Gastrocnemius medialis (tissue), 4 donors: ENCODE results near the gene METTL9. TPM values are rescaled to one million over a fixed set of nuclear protein-coding genes. Genes with fewer than 3 reads are reported as not detected.
"Not testable (repeated sequence)": the region's sequence is repeated elsewhere in the genome, so short reads cannot be mapped to it uniquely, and the experiment has no call there.

Source experiments
- ATAC-seq, 2 donors: fragments of 150-250 bp; one replicate each; pipeline ENCODE4 v1.9.1; 2016
- DNase-seq, 2 donors: peaks; one replicate each; pipeline ENCODE4 v3.0.0-alpha.2; 2019
- H3K27ac ChIP-seq, 4 donors: fragments of 200-600 bp; sonication (generic); 1 replicate in 1 of 4; 2 replicates in 3 of 4; pipeline ENCODE4 v1.5.1; 2016 to 2018; ENCODE audit warnings: mild to moderate bottlenecking in 2 of 4, moderate library complexity in 1 of 4
- H3K27me3 ChIP-seq, 3 donors: fragments of 200-600 bp; sonication (generic) in 2 of 3; 1 replicate in 1 of 3; 2 replicates in 2 of 3; pipeline versions ENCODE4 v1.5.1 to v1.6.0; 2016 to 2019; ENCODE audit warnings: mild to moderate bottlenecking in 1 of 3, moderate library complexity in 1 of 3
- H3K36me3 ChIP-seq, 2 donors: fragments of 200-600 bp; sonication (generic) in 1 of 2; one replicate each; pipeline ENCODE4 v1.5.1; 2017 to 2018
- H3K4me1 ChIP-seq, 2 donors: fragments of 200-600 bp; sonication (generic) in 1 of 2; one replicate each; pipeline ENCODE4 v1.5.1; 2016 to 2017; ENCODE audit warnings: mild to moderate bottlenecking in 2 of 2
- H3K4me3 ChIP-seq, 4 donors: fragments of 200-600 bp; sonication (generic) in 3 of 4; 1 replicate in 1 of 4; 2 replicates in 3 of 4; pipeline ENCODE4 v1.5.1; 2016 to 2019; ENCODE audit warnings: mild to moderate bottlenecking in 2 of 4
- H3K9me3 ChIP-seq, 3 donors: fragments of 200-600 bp; sonication (generic) in 2 of 3; 1 replicate in 1 of 3; 2 replicates in 2 of 3; pipeline ENCODE4 v1.5.1; 2016 to 2019
- POLR2A ChIP-seq, 2 donors: fragments of 450-650 bp; IDR thresholded peaks; one replicate each; pipeline ENCODE4 v1.6.1; 2017; ENCODE audit warnings: antibody characterized with exemption in 2 of 2, mild to moderate bottlenecking in 2 of 2, moderate library complexity in 2 of 2
- in situ Hi-C, 4 donors: fragments of 200-750 bp; cut with MboI; loops; one replicate each; pipeline versions ENCODE4 v1.15.0 to v1.8.0; 2017; ENCODE audit warnings: low sequenced_read_pairs in 4 of 4
- intact Hi-C: fragments of 100-400 bp; cut with DNase I; formaldehyde crosslinking; loops from one replicate; pipeline ENCODE4 v1.15.1; 2023; ENCODE audit warnings: low total_unique reads
- total RNA-seq, 4 donors: library from RNA; depleted of rRNA; stranded (reverse); fragments of >200 nt; gene quantifications; one replicate each; pipeline versions ENCODE4 v1.1.0 to v1.2.3, GENCODE V29; 2016
- TF ChIP-seq, protein P1 (sequence below), 5 experiments: fragments of 450-650 bp in 3 of 5; fragments of 200-600 bp in 2 of 5; sonication (generic) in 2 of 5; IDR thresholded peaks in 4 of 5; conservative IDR thresholded peaks in 1 of 5; 1 replicate in 4 of 5; 2 replicates in 1 of 5; pipeline ENCODE4 v1.5.1; 2016 to 2019; ENCODE audit warnings: antibody characterized with exemption in 5 of 5, mild to moderate bottlenecking in 3 of 5, moderate library complexity in 3 of 5

The METTL9 gene
- total RNA-seq, 4 donors from 2014 or later: 87.2 to 109 (median 96.8) TPM

DNA sequence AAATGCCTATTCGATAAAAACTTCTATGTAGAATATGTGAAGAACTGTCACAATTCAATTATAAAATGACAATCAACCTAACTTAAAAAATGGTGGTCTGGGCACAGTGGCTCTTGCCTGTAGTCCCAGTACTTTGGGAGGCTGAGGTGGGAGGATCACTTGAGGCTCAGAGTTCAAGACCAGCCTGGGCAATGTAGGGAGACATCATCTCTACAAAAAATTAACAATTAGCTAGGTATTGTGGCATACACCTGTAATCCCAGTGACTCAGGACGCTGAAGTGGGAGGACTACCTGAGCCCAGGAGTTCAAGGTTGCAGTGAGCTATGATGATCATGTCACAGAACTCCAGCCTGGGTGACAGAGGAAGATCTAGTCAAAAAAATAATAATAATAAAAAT is 18.6 kb upstream of the METTL9 start:
- Histone ChIP-seq H3K9me3 (no peaks in the 10 kb centered on the region), H3K27ac (no peak overlapping the region), H3K27me3 (no peaks in the 10 kb centered on the region), H3K36me3 (no peaks in the 10 kb centered on the region), H3K4me1 (no peaks in the 10 kb centered on the region), H3K4me3 (no peak overlapping the region)
- ATAC-seq: no peak
- no peak for DNase-seq
- TF ChIP-seq, protein P1, sequence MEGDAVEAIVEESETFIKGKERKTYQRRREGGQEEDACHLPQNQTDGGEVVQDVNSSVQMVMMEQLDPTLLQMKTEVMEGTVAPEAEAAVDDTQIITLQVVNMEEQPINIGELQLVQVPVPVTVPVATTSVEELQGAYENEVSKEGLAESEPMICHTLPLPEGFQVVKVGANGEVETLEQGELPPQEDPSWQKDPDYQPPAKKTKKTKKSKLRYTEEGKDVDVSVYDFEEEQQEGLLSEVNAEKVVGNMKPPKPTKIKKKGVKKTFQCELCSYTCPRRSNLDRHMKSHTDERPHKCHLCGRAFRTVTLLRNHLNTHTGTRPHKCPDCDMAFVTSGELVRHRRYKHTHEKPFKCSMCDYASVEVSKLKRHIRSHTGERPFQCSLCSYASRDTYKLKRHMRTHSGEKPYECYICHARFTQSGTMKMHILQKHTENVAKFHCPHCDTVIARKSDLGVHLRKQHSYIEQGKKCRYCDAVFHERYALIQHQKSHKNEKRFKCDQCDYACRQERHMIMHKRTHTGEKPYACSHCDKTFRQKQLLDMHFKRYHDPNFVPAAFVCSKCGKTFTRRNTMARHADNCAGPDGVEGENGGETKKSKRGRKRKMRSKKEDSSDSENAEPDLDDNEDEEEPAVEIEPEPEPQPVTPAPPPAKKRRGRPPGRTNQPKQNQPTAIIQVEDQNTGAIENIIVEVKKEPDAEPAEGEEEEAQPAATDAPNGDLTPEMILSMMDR (IDR thresholded peaks at IDR 0.05 in 4 of 5, conservative IDR thresholded peaks at IDR 0.05 in 1 of 5): no peak
- no peak for TF ChIP-seq POLR2A (IDR thresholded peaks at IDR 0.05)
- in situ Hi-C loops (loop anchor here (5.0 to 25.0 kb wide), 6 partner anchors 54 to 1116 kb away; no protein-coding TSS in a partner anchor), intact Hi-C loops (no loop called here)

DNA sequence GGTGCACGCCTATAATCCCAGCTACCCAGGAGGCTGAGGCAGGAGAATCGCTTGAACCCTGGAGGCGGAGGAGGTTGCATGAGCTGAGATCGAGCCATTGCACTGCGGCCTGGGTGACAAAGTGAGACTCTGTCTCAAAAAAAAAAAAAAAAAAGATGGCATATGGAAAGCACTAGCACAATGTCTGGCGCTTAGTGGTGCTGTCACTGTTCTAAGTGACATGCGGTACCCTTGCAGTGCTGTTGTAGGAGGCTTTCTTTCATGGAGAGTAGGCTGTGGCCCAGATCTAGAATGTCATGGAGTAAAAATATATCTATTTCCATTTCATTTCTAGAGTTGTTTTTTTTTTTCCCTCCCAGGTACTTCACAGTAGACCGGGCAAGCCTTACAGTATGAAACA is 14.6 kb upstream of the METTL9 start:
- ATAC-seq: no peak
- Histone ChIP-seq H3K9me3 (no peaks in the 10 kb centered on the region), H3K4me3 (no peak overlapping the region), H3K4me1 (no peaks in the 10 kb centered on the region), H3K27me3 (no peaks in the 10 kb centered on the region), H3K36me3 (no peaks in the 10 kb centered on the region), H3K27ac (no peak overlapping the region)
- in situ Hi-C loops: loop anchor here (5.0 to 25.0 kb wide), 6 partner anchors 50 to 1112 kb away; no protein-coding TSS in a partner anchor
- TF ChIP-seq, protein P1 (IDR thresholded peaks at IDR 0.05 in 4 of 5, conservative IDR thresholded peaks at IDR 0.05 in 1 of 5): no peak
- no peak for TF ChIP-seq POLR2A (IDR thresholded peaks at IDR 0.05)
- DNase-seq: no peak
- intact Hi-C loops: loop anchor here (1.0 kb wide), 1 partner anchor 55 kb away; no protein-coding TSS in a partner anchor

DNA sequence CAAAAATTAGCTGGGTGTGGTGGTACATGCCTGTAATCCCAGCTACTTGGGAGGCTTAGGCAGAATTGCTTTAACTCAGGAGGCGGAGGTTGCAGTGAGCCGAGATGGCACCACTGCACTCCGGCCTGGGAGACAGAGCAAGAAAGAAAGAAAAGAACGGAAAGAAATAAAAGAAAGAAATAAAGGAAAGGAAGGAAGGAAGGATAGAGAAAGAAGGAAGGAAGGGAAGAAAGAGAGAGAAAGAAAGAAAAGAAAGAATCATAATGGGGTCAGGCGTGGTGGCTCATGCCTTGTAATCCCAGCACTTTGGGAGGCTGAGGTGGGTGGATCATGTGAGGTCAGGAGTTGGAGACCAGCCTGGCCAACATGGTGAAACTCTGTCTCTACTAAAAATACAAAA is 10.8 kb upstream of the METTL9 start:
- H3K9me3 ChIP-seq, H3K27me3 ChIP-seq, H3K4me1 ChIP-seq, H3K27ac ChIP-seq, intact Hi-C loops, DNase-seq, H3K4me3 ChIP-seq, ATAC-seq, H3K36me3 ChIP-seq: not testable (repeated sequence)
- in situ Hi-C loops: loop anchor here in 3 of 4 donors (5.0 to 25.0 kb wide), 4 partner anchors 46 to 124 kb away; no protein-coding TSS in a partner anchor

DNA sequence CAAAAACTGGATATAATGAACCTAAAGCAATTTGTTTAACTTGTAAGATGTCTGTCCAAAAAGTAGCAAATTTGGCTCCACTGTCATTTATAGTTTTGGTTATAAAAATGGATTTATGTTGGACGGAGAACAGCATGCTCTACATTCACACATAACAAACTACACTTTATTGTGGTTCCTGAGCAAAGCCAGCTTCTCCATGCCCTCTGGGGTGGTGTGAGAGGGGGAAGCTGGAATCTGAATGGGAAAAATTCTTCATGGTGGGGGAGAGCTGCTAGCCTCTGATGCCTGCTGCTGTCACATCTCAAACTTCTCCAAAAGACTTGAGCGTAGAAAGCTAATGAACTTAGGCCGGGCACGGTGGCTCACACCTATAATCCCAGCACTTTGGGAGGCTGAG is 9.8 kb upstream of the METTL9 start:
- no peak overlapping the region for H3K27ac ChIP-seq
- no peaks in the 10 kb centered on the region for H3K36me3 ChIP-seq
- intact Hi-C loops (no loop called here), in situ Hi-C loops (loop anchor here in 3 of 4 donors (5.0 to 25.0 kb wide), 4 partner anchors 45 to 123 kb away; no protein-coding TSS in a partner anchor)
- no peaks in the 10 kb centered on the region for H3K27me3 ChIP-seq
- DNase-seq (no peak), ATAC-seq (no peak)
- TF ChIP-seq, protein P1 (IDR thresholded peaks at IDR 0.05 in 4 of 5, conservative IDR thresholded peaks at IDR 0.05 in 1 of 5): no peak
- no peak for TF ChIP-seq POLR2A (IDR thresholded peaks at IDR 0.05)
- H3K4me3 ChIP-seq: no peak overlapping the region
- H3K4me1 ChIP-seq: no peaks in the 10 kb centered on the region
- H3K9me3 ChIP-seq: no peaks in the 10 kb centered on the region

- intact Hi-C loops (loop anchor here (10.0 kb wide), 1 partner anchor 1555 kb away; the partner anchor contains the start of gene USP31), in situ Hi-C loops (loop anchor here in 2 of 4 donors (10.0 to 25.0 kb wide), 2 partner anchors 55 to 122 kb away; no protein-coding TSS in a partner anchor)
- no peak for ATAC-seq
- DNase-seq: no peak
- Histone ChIP-seq H3K36me3 (no peaks in the 10 kb centered on the region), H3K27ac (no peak overlapping the region), H3K27me3 (no peaks in the 10 kb centered on the region), H3K9me3 (no peaks in the 10 kb centered on the region), H3K4me1 (no peaks in the 10 kb centered on the region), H3K4me3 (no peak overlapping the region)
- no peak for TF ChIP-seq POLR2A (IDR thresholded peaks at IDR 0.05)
- TF ChIP-seq, protein P1 (IDR thresholded peaks at IDR 0.05 in 4 of 5, conservative IDR thresholded peaks at IDR 0.05 in 1 of 5): no peak
Observed at GRCh38 chr16:21590287-21590686, 9.1 kb upstream of the METTL9 start.
